Adipose tissue (tissue), 3 donors: Measurements from ENCODE around the gene CREBZF. TPM values are rescaled to one million over a fixed set of nuclear protein-coding genes. Genes with fewer than 3 reads are reported as not detected.
"Not testable (repeated sequence)": the region's sequence is repeated elsewhere in the genome, so short reads cannot be mapped to it uniquely, and the experiment has no call there.

ENCODE experiments used
- H3K27ac ChIP-seq: one replicate; pipeline ENCODE4 v1.5.1; 2013; ENCODE audit warnings: low read depth, low read length
- WGBS, 3 donors: extraction: QIAGEN DNeasy Blood & Tissue Kit; methylation state at CpG; one replicate each; pipeline ENCODE4 v1.1.7; 2013; 5-methylcytosine and 5-hydroxymethylcytosine counted together
- polyA plus RNA-seq, 3 donors: library from polyadenylated mRNA; stranded (reverse); fragments of 200-250 nt; gene quantifications; one replicate each; pipeline ENCODE4 v1.2.3, GENCODE V29; 2013
- donor health status: healthy with polysubstance abuse.
- donor health status: Bipolar disorder and iron deficiency.
- donor health status: healthy.

The CREBZF gene
- polyA plus RNA-seq, 3 donors: 17.8 to 22.9 (median 19.2) TPM

GRCh38 chr11:85673393-85673792 is 8.5 kb upstream of the CREBZF start:
- WGBS, 3 donors: 86 to 91% (median 90%) methylated on average over 3 of the region's 3 CpGs
- no peak overlapping the region for H3K27ac ChIP-seq

- no peak overlapping the region for H3K27ac ChIP-seq
- WGBS, 3 donors: 88 to 91% (median 89%) methylated on average over 8 of the region's 8 CpGs
Measured at GRCh38 chr11:85672105-85672902, 7.4 kb upstream of the CREBZF start.

GRCh38 chr11:85670949-85671663 is 6.2 kb upstream of the CREBZF start:
- H3K27ac ChIP-seq: not testable (repeated sequence)

GRCh38 chr11:85668157-85668556 is 3.2 kb upstream of the CREBZF start:
- WGBS, 3 donors: 83 to 93% (median 90%) methylated on average over 1 of the region's 1 CpG
- no peak overlapping the region for H3K27ac ChIP-seq

GRCh38 chr11:85666687-85667086 is 1.8 kb upstream of the CREBZF start:
- no peak overlapping the region for H3K27ac ChIP-seq
- 53 to 94% (median 84%) methylated on average over 3 of the region's 3 CpGs for WGBS, 3 donors

- 66 to 67% (median 67%) methylated on average over 5 of the region's 5 CpGs for WGBS, 3 donors
- H3K27ac ChIP-seq: no peak overlapping the region
Measured at GRCh38 chr11:85665733-85666132, 804 bp upstream of the CREBZF start.

GRCh38 chr11:85663753-85664614 is 945 bp downstream of the CREBZF start:
- WGBS, 3 donors: 0% methylated on average over 68 to 73 of the region's 73 CpGs
- H3K27ac ChIP-seq: peak overlapping the region; percentile 90

GRCh38 chr11:85663080-85663752 is 1.7 kb downstream of the CREBZF start:
- 1 to 5% (median 3%) methylated on average over 10 of the region's 10 CpGs for WGBS, 3 donors
- no peak overlapping the region for H3K27ac ChIP-seq

- H3K27ac ChIP-seq: no peak overlapping the region
- WGBS, 3 donors: 7 to 15% (median 9%) methylated on average over 4 of the region's 4 CpGs
Measured at GRCh38 chr11:85661972-85662664, 2.8 kb downstream of the CREBZF start.

GRCh38 chr11:85658180-85658579 is 6.7 kb downstream of the CREBZF start:
- WGBS, 3 donors: 24 to 59% (median 54%) methylated on average over 1 of the region's 1 CpG
- no peak overlapping the region for H3K27ac ChIP-seq

- H3K27ac ChIP-seq: no peak overlapping the region
- WGBS, 3 donors: 82 to 90% (median 89%) methylated on average over 1 of the region's 1 CpG
Measured at GRCh38 chr11:85656777-85657176, 8.2 kb downstream of the CREBZF start.

- WGBS, 3 donors: 86 to 97% (median 88%) methylated on average over 3 to 4 of the region's 4 CpGs
- H3K27ac ChIP-seq: not testable (repeated sequence)
Measured at GRCh38 chr11:85654343-85654742, 10.6 kb downstream of the CREBZF start.

GRCh38 chr11:85652786-85653447 is 12.0 kb downstream of the CREBZF start:
- no peak overlapping the region for H3K27ac ChIP-seq
- WGBS, 3 donors: 47 to 56% (median 54%) methylated on average over 3 of the region's 3 CpGs

GRCh38 chr11:85651118-85651517 is 13.8 kb downstream of the CREBZF start:
- H3K27ac ChIP-seq: no peak overlapping the region
- 70 to 88% (median 76%) methylated on average over 1 of the region's 1 CpG for WGBS, 3 donors

- peak within 1 kb of the TSS; percentile 11 for H3K27ac ChIP-seq
- 0 to 1% (median 0%) methylated on average over 33 of the region's 33 CpGs for WGBS, 3 donors
Measured at GRCh38 chr11:85647604-85648299, 17.2 kb downstream of the CREBZF start, which contains the start of gene TMEM126A. TSS of gene TMEM126A (plus strand) at chr11:85647967. CDS start at chr11:85650256, 2,289 bp downstream.

GRCh38 chr11:85647078-85647477 is 17.9 kb downstream of the CREBZF start:
- 10 to 45% (median 39%) methylated on average over 2 of the region's 2 CpGs for WGBS, 3 donors
- H3K27ac ChIP-seq: no peak overlapping the region

GRCh38 chr11:85643191-85643614 is 21.7 kb downstream of the CREBZF start:
- WGBS, 3 donors: 25 to 48% (median 34%) methylated on average over 2 of the region's 2 CpGs
- no peak overlapping the region for H3K27ac ChIP-seq
